GM18505 (cell line): ENCODE measurements around the gene FYB1.

Experiments
- ATAC-seq: cut with Tn5 transposase; IDR thresholded peaks from one replicate; pipeline ENCODE4 v1.9.1; 2021; ENCODE audit not compliant: unreplicated experiment
- POLR2A ChIP-seq: IDR thresholded peaks from 4 replicates; pipeline ENCODE4 v1.6.1; 2011; ENCODE audit warnings: borderline replicate concordance; ENCODE audit not compliant: insufficient read depth, insufficient read length; ENCODE audit errors: extremely low read depth

FYB1 gene

GRCh38 chr5:39116344-39117170, 102.8 kb downstream of the FYB1 start:
- ATAC-seq, result no peak
- no peak for TF ChIP-seq POLR2A

GRCh38 chr5:39115644-39116343, 103.6 kb downstream of the FYB1 start:
- no peak for TF ChIP-seq POLR2A

GRCh38 chr5:39114155-39114554, 105.2 kb downstream of the FYB1 start:
- no peak for ATAC-seq
- no peak for TF ChIP-seq POLR2A

More at GRCh38 chr5:39115644-39116343, 103.6 kb downstream of the FYB1 start:
- no peak for ATAC-seq

- no peak for ATAC-seq
- TF ChIP-seq POLR2A, result no peak
Observed at GRCh38 chr5:39113354-39113953, 105.9 kb downstream of the FYB1 start.

GRCh38 chr5:39109606-39110005, 109.8 kb downstream of the FYB1 start:
- no peak for ATAC-seq
- no peak for TF ChIP-seq POLR2A

GRCh38 chr5:39108987-39109386, 110.4 kb downstream of the FYB1 start:
- ATAC-seq, result no peak
- no peak for TF ChIP-seq POLR2A

- TF ChIP-seq POLR2A, result no peak
- ATAC-seq, result no peak
Observed at GRCh38 chr5:39107350-39107749, 112.0 kb downstream of the FYB1 start.

- TF ChIP-seq POLR2A, result no peak
- ATAC-seq, result no peak
Observed at GRCh38 chr5:39106322-39106721, 113.0 kb downstream of the FYB1 start.

- no peak for TF ChIP-seq POLR2A
- no peak for ATAC-seq
Observed at GRCh38 chr5:39104221-39104620, 115.1 kb downstream of the FYB1 start.

GRCh38 chr5:39102684-39103155, 116.6 kb downstream of the FYB1 start:
- no peak for TF ChIP-seq POLR2A
- ATAC-seq, result no peak

GRCh38 chr5:39100851-39101396, 118.4 kb downstream of the FYB1 start:
- no peak for ATAC-seq
- no peak for TF ChIP-seq POLR2A

GRCh38 chr5:39100301-39100850, 119.0 kb downstream of the FYB1 start:
- ATAC-seq, result no peak
- no peak for TF ChIP-seq POLR2A

- ATAC-seq, result no peak
- TF ChIP-seq POLR2A, result no peak
Observed at GRCh38 chr5:39099831-39100230, 119.5 kb downstream of the FYB1 start.
